Measurements from ENCODE around the gene DLG4. TPM values are rescaled to one million over a fixed set of nuclear protein-coding genes. Genes with fewer than 3 reads are reported as not detected.

DLG4 gene
- total and polyA plus RNA-seq, 2 experiments from 2014 or later = 2.9 to 10.7 TPM

GRCh38 chr17:7253082-7253481, 33.4 kb upstream of the DLG4 start:
- H3K9me2 ChIP-seq (replicated peaks; ENCODE audit: insufficient read depth) = no peaks in the 10 kb centered on the region
- no peak for TF ChIP-seq EZH2phosphoT487 (IDR thresholded peaks at IDR 0.05; ENCODE audit: low read depth, severe bottlenecking, unreplicated experiment)
- no peak for TF ChIP-seq CTCF (IDR thresholded peaks at IDR 0.05; ENCODE audit: poor library complexity)
- TF ChIP-seq EZH2 (IDR thresholded peaks at IDR 0.05; ENCODE audit: borderline replicate concordance) = no peak
- peak overlapping the region; percentile 98 for H3K27ac ChIP-seq
- no peaks in the 10 kb centered on the region for H3K9me3 ChIP-seq (ENCODE audit: low read depth)
- H3K4me1 ChIP-seq (ENCODE audit: insufficient read depth) = peaks cover 21% of the 10 kb centered on the region
- peak overlapping the region; percentile 79 for H2AFZ ChIP-seq
- peaks cover 84% of the 10 kb centered on the region for H3K79me2 ChIP-seq
- no peaks in the 10 kb centered on the region for H3K36me3 ChIP-seq (replicated peaks; ENCODE audit: insufficient read depth, low read depth)
- H4K20me1 ChIP-seq (ENCODE audit: insufficient read depth, poor library complexity, severe bottlenecking) = peaks cover 7% of the 10 kb centered on the region
- peak overlapping the region; percentile 92 for H3K4me2 ChIP-seq
- peak overlapping the region; percentile 65 for H3K4me3 ChIP-seq
- DNase-seq (ENCODE audit: low spot score) = no peak
- H3K27me3 ChIP-seq = no peaks in the 10 kb centered on the region
- WGBS (ENCODE audit: low lambda C conversion rate, missing lambda C conversion rate) = 75% methylated on average over 5 of the region's 5 CpGs

GRCh38 chr17:7252176-7253043, 32.8 kb upstream of the DLG4 start, which contains the start of gene ELP5:
ELP5 (plus strand) TSS chr17:7252215; CDS start chr17:7252551, 336 bp downstream.
- Histone ChIP-seq H3K27ac (peak within 1 kb of the TSS; percentile 98), H4K20me1 (ENCODE audit: insufficient read depth, poor library complexity, severe bottlenecking) (peaks cover 7% of the 10 kb centered on the region), H3K9me3 (ENCODE audit: low read depth) (no peaks in the 10 kb centered on the region), H3K4me2 (peak within 1 kb of the TSS; percentile 92), H3K27me3 (no peaks in the 10 kb centered on the region), H2AFZ (peak within 1 kb of the TSS; percentile 94), H3K4me1 (ENCODE audit: insufficient read depth) (peaks cover 15% of the 10 kb centered on the region), H3K79me2 (peaks cover 86% of the 10 kb centered on the region), H3K9me2 (replicated peaks; ENCODE audit: insufficient read depth) (no peaks in the 10 kb centered on the region), H3K4me3 (peak within 1 kb of the TSS; percentile 91), H3K36me3 (replicated peaks; ENCODE audit: insufficient read depth, low read depth) (no peaks in the 10 kb centered on the region)
- WGBS (ENCODE audit: low lambda C conversion rate, missing lambda C conversion rate) = 3% methylated on average over 38 of the region's 55 CpGs
- TF ChIP-seq CTCF (IDR thresholded peaks at IDR 0.05; ENCODE audit: poor library complexity) (peak; percentile 46), EZH2 (IDR thresholded peaks at IDR 0.05; ENCODE audit: borderline replicate concordance) (no peak), EZH2phosphoT487 (IDR thresholded peaks at IDR 0.05; ENCODE audit: low read depth, severe bottlenecking, unreplicated experiment) (no peak)
- DNase-seq (ENCODE audit: low spot score) = peak; percentile 95

GRCh38 chr17:7251661-7252175, 32.1 kb upstream of the DLG4 start, which contains the start of gene CTDNEP1:
CTDNEP1 (minus strand) TSS chr17:7251734; CDS start chr17:7251296, 438 bp downstream.
- peak within 1 kb of the TSS; percentile 94 for H2AFZ ChIP-seq
- no peak for TF ChIP-seq CTCF (IDR thresholded peaks at IDR 0.05; ENCODE audit: poor library complexity)
- no peak for TF ChIP-seq EZH2phosphoT487 (IDR thresholded peaks at IDR 0.05; ENCODE audit: low read depth, severe bottlenecking, unreplicated experiment)
- TF ChIP-seq EZH2 (IDR thresholded peaks at IDR 0.05; ENCODE audit: borderline replicate concordance) = no peak
- H3K27me3 ChIP-seq = no peaks in the 10 kb centered on the region
- peak; percentile 99 for DNase-seq (ENCODE audit: low spot score)
- peak within 1 kb of the TSS; percentile 92 for H3K4me2 ChIP-seq
- peaks cover 7% of the 10 kb centered on the region for H4K20me1 ChIP-seq (ENCODE audit: insufficient read depth, poor library complexity, severe bottlenecking)
- WGBS (ENCODE audit: low lambda C conversion rate, missing lambda C conversion rate) = under 1% methylated on average over 18 of the region's 41 CpGs
- H3K4me1 ChIP-seq (ENCODE audit: insufficient read depth) = peaks cover 15% of the 10 kb centered on the region
- peak within 1 kb of the TSS; percentile 98 for H3K27ac ChIP-seq
- peak within 1 kb of the TSS; percentile 91 for H3K4me3 ChIP-seq
- H3K79me2 ChIP-seq = peaks cover 86% of the 10 kb centered on the region
- no peaks in the 10 kb centered on the region for H3K9me3 ChIP-seq (ENCODE audit: low read depth)
- no peaks in the 10 kb centered on the region for H3K36me3 ChIP-seq (replicated peaks; ENCODE audit: insufficient read depth, low read depth)
- no peaks in the 10 kb centered on the region for H3K9me2 ChIP-seq (replicated peaks; ENCODE audit: insufficient read depth)

All from hepatocyte (in vitro differentiated cells).